ENCODE results near the gene SLC9A9. TPM values are rescaled to one million over a fixed set of nuclear protein-coding genes. Genes with fewer than 3 reads are reported as not detected.

The SLC9A9 gene
- total RNA-seq, 4 donors from 2014 or later, result 7.8 to 19.6 (median 13.4) TPM

- TF ChIP-seq CTCF (IDR thresholded peaks at IDR 0.05) (no peak), POLR2A (IDR thresholded peaks at IDR 0.05) (no peak)
- Histone ChIP-seq H3K9me3 (no peaks in the 10 kb centered on the region), H3K27ac (no peak overlapping the region), H3K36me3 (no peaks in the 10 kb centered on the region), H3K4me3 (replicated peaks in 1 of 3) (no peak overlapping the region), H3K27me3 (no peaks in the 10 kb centered on the region), H3K4me1 (no peaks in the 10 kb centered on the region)
- WGBS, 2 donors, result 93 to 94% methylated on average over 12 of the region's 12 CpGs
- intact Hi-C loops (cut with DNase I), result no loop called here
- DNase-seq, result no peak
These were observed 619.9 kb downstream of the SLC9A9 start for GRCh38 chr3:143228405-143228804.

- TF ChIP-seq POLR2A (IDR thresholded peaks at IDR 0.05) (no peak), CTCF (IDR thresholded peaks at IDR 0.05) (no peak)
- Histone ChIP-seq H3K9me3 (no peaks in the 10 kb centered on the region), H3K4me3 (replicated peaks in 1 of 3) (no peak overlapping the region), H3K27me3 (no peaks in the 10 kb centered on the region), H3K4me1 (peaks cover 0 to 5% of the 10 kb centered on the region in 2 donors), H3K27ac (no peak overlapping the region), H3K36me3 (no peaks in the 10 kb centered on the region)
- 72 to 76% methylated on average over 10 of the region's 10 CpGs for WGBS, 2 donors
- intact Hi-C loops (cut with DNase I), result no loop called here
- peak; percentile 10 to 50 for DNase-seq
These were observed 621.5 kb downstream of the SLC9A9 start for GRCh38 chr3:143226678-143227291.

GRCh38 chr3:143224716-143225115, 623.6 kb downstream of the SLC9A9 start:
- TF ChIP-seq POLR2A (IDR thresholded peaks at IDR 0.05) (no peak), CTCF (IDR thresholded peaks at IDR 0.05) (no peak)
- Histone ChIP-seq H3K9me3 (no peaks in the 10 kb centered on the region), H3K36me3 (no peaks in the 10 kb centered on the region), H3K27me3 (no peaks in the 10 kb centered on the region), H3K4me1 (peaks cover 0 to 5% of the 10 kb centered on the region in 2 donors), H3K4me3 (replicated peaks in 1 of 3) (no peak overlapping the region), H3K27ac (no peak overlapping the region)
- 96 to 98% methylated on average over 2 of the region's 2 CpGs for WGBS, 2 donors
- no peak for DNase-seq
- intact Hi-C loops (cut with DNase I), result no loop called here

- H3K9me3 ChIP-seq, result no peaks in the 10 kb centered on the region
- H3K4me1 ChIP-seq, result peaks cover 0 to 5% of the 10 kb centered on the region in 2 donors
- H3K36me3 ChIP-seq, result no peaks in the 10 kb centered on the region
- DNase-seq, result no peak
- no peak overlapping the region for H3K27ac ChIP-seq
- no peaks in the 10 kb centered on the region for H3K27me3 ChIP-seq
- TF ChIP-seq POLR2A (IDR thresholded peaks at IDR 0.05) (no peak), CTCF (IDR thresholded peaks at IDR 0.05) (no peak)
- WGBS, 2 donors, result 89 to 93% methylated on average over 1 of the region's 1 CpG
- H3K4me3 ChIP-seq (replicated peaks in 1 of 3), result no peak overlapping the region
- intact Hi-C loops (cut with DNase I), result no loop called here
These were observed 625.3 kb downstream of the SLC9A9 start for GRCh38 chr3:143222981-143223380.

GRCh38 chr3:143222505-143222904, 625.8 kb downstream of the SLC9A9 start:
- intact Hi-C loops (cut with DNase I), result no loop called here
- Histone ChIP-seq H3K27me3 (no peaks in the 10 kb centered on the region), H3K4me1 (peaks cover 0 to 5% of the 10 kb centered on the region in 2 donors), H3K36me3 (no peaks in the 10 kb centered on the region), H3K4me3 (replicated peaks in 1 of 3) (no peak overlapping the region), H3K27ac (no peak overlapping the region), H3K9me3 (no peaks in the 10 kb centered on the region)
- DNase-seq, result no peak
- no peak for TF ChIP-seq CTCF (IDR thresholded peaks at IDR 0.05)
- no peak for TF ChIP-seq POLR2A (IDR thresholded peaks at IDR 0.05)
- 65 to 68% methylated on average over 3 of the region's 3 CpGs for WGBS, 2 donors

All from thyroid gland (tissue), 4 donors.